Neural cell (in vitro differentiated cells): ENCODE results near the gene IL12RB1. TPM values are rescaled to one million over a fixed set of nuclear protein-coding genes. Genes with fewer than 3 reads are reported as not detected.
"Not testable (repeated sequence)": the region's sequence is repeated elsewhere in the genome, so short reads cannot be mapped to it uniquely, and the experiment has no call there.

Experiments used
- H2AFZ ChIP-seq: fragments of 200-600, 300-800 bp; sonication (generic), shearing (Covaris generic); 2 replicates; pipeline ENCODE4 v1.6.0; 2014; ENCODE audit warnings: low read depth, mild to moderate bottlenecking, antibody characterized with exemption, low read length, moderate library complexity
- H3F3A ChIP-seq: fragments of 200-600 bp; shearing (Covaris generic); 2 replicates; pipeline ENCODE4 v1.6.1; 2016; ENCODE audit warnings: mild to moderate bottlenecking, moderate library complexity, mixed read lengths, antibody characterized with exemption, low read length; ENCODE audit not compliant: insufficient read depth, poor library complexity, severe bottlenecking
- H3K27ac ChIP-seq: fragments of 200-600, 300-800 bp; sonication (generic), shearing (Covaris generic); 2 replicates; pipeline ENCODE4 v1.5.1; 2014; ENCODE audit warnings: mild to moderate bottlenecking, low read length, moderate library complexity
- H3K27me3 ChIP-seq: fragments of 300-800, 200-600 bp; sonication (generic), shearing (Covaris generic); 2 replicates; pipeline ENCODE4 v1.6.0; 2014; ENCODE audit warnings: mild to moderate bottlenecking, low read depth, low read length, moderate library complexity; ENCODE audit not compliant: insufficient read depth
- H3K36me3 ChIP-seq: fragments of 300-800, 200-600 bp; sonication (generic), shearing (Covaris generic); 2 replicates; pipeline ENCODE4 v1.5.1; 2014; ENCODE audit warnings: mild to moderate bottlenecking, antibody characterized with exemption, low read length, moderate library complexity; ENCODE audit not compliant: insufficient read depth
- H3K4me2 ChIP-seq: fragments of 300-800, 200-600 bp; sonication (generic), shearing (Covaris generic); 2 replicates; pipeline ENCODE4 v1.6.0; 2014; ENCODE audit warnings: mild to moderate bottlenecking, low read length
- H3K4me3 ChIP-seq: fragments of 300-800, 200-600 bp; sonication (generic), shearing (Covaris generic); 2 replicates; pipeline ENCODE4 v1.5.1; 2014; ENCODE audit warnings: mild to moderate bottlenecking, low read length, moderate library complexity
- H3K79me2 ChIP-seq: fragments of 200-600 bp; shearing (Covaris generic); replicated peaks from 2 replicates; pipeline ENCODE4 v1.6.0; 2014; ENCODE audit warnings: mild to moderate bottlenecking, low read length, moderate library complexity; ENCODE audit not compliant: insufficient read depth
- H3K9ac ChIP-seq: fragments of 300-800, 200-600 bp; sonication (generic), shearing (Covaris generic); 2 replicates; pipeline ENCODE4 v1.6.1; 2016; ENCODE audit warnings: mild to moderate bottlenecking, low read length, mixed read lengths
- H3K9me2 ChIP-seq: fragments of 200-600 bp; shearing (Covaris generic); 2 replicates; pipeline ENCODE4 v1.6.1; 2016; ENCODE audit warnings: mild to moderate bottlenecking, low read length, mixed read lengths; ENCODE audit not compliant: insufficient read depth
- H3K9me3 ChIP-seq: fragments of 200-600, 300-800 bp; sonication (generic), shearing (Covaris generic); 2 replicates; pipeline ENCODE4 v1.6.1; 2016; ENCODE audit warnings: mild to moderate bottlenecking, mixed run types, low read length, moderate library complexity, mixed read lengths
- H4K20me1 ChIP-seq: fragments of 200-600 bp; shearing (Covaris generic); 2 replicates; pipeline ENCODE4 v1.6.1; 2016; ENCODE audit warnings: mild to moderate bottlenecking, mixed run types; ENCODE audit not compliant: insufficient read depth
- EP300 ChIP-seq: fragments of 450-650 bp; conservative IDR thresholded peaks from 2 replicates; pipeline ENCODE4 v1.6.1; 2014; ENCODE audit warnings: antibody characterized with exemption, mild to moderate bottlenecking, moderate library complexity; ENCODE audit not compliant: poor library complexity, severe bottlenecking
- EZH2 ChIP-seq: fragments of 200-600, 300-800 bp; shearing (Covaris generic), sonication (generic); IDR thresholded peaks from 2 replicates; pipeline ENCODE4 v1.6.1; 2014; ENCODE audit warnings: antibody characterized with exemption, low read length, borderline replicate concordance, mild to moderate bottlenecking; ENCODE audit not compliant: insufficient read depth, poor library complexity, severe bottlenecking
- MXI1 ChIP-seq: fragments of 450-650 bp; conservative IDR thresholded peaks from 2 replicates; pipeline ENCODE4 v1.6.1; 2014; ENCODE audit warnings: antibody characterized with exemption, mild to moderate bottlenecking; ENCODE audit not compliant: poor library complexity, severe bottlenecking
- POLR2AphosphoS5 ChIP-seq: IDR thresholded peaks from 2 replicates; pipeline ENCODE4 v1.6.1; 2012
- RAD21 ChIP-seq: fragments of 450-650 bp; conservative IDR thresholded peaks from 2 replicates; pipeline ENCODE4 v1.6.1; 2014; ENCODE audit warnings: antibody characterized with exemption, mild to moderate bottlenecking, moderate library complexity
- SMC3 ChIP-seq: fragments of 450-650 bp; conservative IDR thresholded peaks from 2 replicates; pipeline ENCODE4 v1.6.1; 2014; ENCODE audit warnings: antibody characterized with exemption, mild to moderate bottlenecking, moderate library complexity; ENCODE audit not compliant: poor library complexity
- TAF1 ChIP-seq: IDR thresholded peaks from 2 replicates; pipeline ENCODE4 v1.6.1; 2012; ENCODE audit warnings: low read depth
- polyA plus RNA-seq: library from polyadenylated mRNA; depleted of rRNA; stranded (reverse); fragments of >200 nt; gene quantifications from 2 replicates; pipeline ENCODE4 v1.2.3, GENCODE V29; 2014
- TF ChIP-seq, protein P1 (sequence below): IDR thresholded peaks from 2 replicates; pipeline ENCODE4 v1.6.1; 2012; ENCODE audit warnings: borderline replicate concordance
- TF ChIP-seq, protein P2 (sequence below): fragments of 450-650 bp; IDR thresholded peaks from 2 replicates; pipeline ENCODE4 v1.5.1; 2014; ENCODE audit warnings: antibody characterized with exemption, mild to moderate bottlenecking, moderate library complexity; ENCODE audit not compliant: poor library complexity, severe bottlenecking

IL12RB1 gene
- polyA plus RNA-seq, 1 donor from 2014 or later, result not detected

DNA sequence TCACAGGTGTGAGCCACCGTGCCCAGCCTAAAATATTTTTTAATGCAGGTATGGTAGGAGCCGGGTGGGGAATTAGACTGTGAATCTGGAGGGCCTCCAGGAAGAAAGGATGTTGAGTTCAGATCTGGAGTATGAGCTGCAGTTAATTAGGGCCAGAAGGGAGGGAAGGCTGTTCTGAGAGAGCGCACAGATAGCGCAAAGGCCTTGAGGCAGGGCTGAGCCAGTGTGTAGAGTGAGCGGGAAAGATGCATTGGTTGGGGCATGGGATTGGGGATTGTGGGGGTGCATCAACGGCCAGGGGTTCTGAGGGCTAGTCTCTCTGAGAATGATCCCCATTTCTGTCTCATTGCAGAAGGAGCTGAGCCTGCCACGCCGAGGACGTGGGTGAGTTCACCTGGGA is 20.5 kb upstream of the IL12RB1 start:
- Histone ChIP-seq H3K9me2 (no peaks in the 10 kb centered on the region), H3K27ac (no peak overlapping the region), H3K27me3 (peaks cover 21% of the 10 kb centered on the region), H2AFZ (no peak overlapping the region), H3K9ac (no peak overlapping the region), H3F3A (no peaks in the 10 kb centered on the region), H3K9me3 (no peaks in the 10 kb centered on the region), H4K20me1 (no peaks in the 10 kb centered on the region), H3K4me2 (no peak overlapping the region), H3K4me3 (no peak overlapping the region), H3K79me2 (no peaks in the 10 kb centered on the region), H3K36me3 (no peaks in the 10 kb centered on the region)
- TF ChIP-seq, protein P1, sequence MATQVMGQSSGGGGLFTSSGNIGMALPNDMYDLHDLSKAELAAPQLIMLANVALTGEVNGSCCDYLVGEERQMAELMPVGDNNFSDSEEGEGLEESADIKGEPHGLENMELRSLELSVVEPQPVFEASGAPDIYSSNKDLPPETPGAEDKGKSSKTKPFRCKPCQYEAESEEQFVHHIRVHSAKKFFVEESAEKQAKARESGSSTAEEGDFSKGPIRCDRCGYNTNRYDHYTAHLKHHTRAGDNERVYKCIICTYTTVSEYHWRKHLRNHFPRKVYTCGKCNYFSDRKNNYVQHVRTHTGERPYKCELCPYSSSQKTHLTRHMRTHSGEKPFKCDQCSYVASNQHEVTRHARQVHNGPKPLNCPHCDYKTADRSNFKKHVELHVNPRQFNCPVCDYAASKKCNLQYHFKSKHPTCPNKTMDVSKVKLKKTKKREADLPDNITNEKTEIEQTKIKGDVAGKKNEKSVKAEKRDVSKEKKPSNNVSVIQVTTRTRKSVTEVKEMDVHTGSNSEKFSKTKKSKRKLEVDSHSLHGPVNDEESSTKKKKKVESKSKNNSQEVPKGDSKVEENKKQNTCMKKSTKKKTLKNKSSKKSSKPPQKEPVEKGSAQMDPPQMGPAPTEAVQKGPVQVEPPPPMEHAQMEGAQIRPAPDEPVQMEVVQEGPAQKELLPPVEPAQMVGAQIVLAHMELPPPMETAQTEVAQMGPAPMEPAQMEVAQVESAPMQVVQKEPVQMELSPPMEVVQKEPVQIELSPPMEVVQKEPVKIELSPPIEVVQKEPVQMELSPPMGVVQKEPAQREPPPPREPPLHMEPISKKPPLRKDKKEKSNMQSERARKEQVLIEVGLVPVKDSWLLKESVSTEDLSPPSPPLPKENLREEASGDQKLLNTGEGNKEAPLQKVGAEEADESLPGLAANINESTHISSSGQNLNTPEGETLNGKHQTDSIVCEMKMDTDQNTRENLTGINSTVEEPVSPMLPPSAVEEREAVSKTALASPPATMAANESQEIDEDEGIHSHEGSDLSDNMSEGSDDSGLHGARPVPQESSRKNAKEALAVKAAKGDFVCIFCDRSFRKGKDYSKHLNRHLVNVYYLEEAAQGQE, result no peak
- TF ChIP-seq TAF1, result no peak
- TF ChIP-seq POLR2AphosphoS5, result no peak
- no peak for TF ChIP-seq EZH2
- TF ChIP-seq SMC3, result no peak
- TF ChIP-seq, protein P2, sequence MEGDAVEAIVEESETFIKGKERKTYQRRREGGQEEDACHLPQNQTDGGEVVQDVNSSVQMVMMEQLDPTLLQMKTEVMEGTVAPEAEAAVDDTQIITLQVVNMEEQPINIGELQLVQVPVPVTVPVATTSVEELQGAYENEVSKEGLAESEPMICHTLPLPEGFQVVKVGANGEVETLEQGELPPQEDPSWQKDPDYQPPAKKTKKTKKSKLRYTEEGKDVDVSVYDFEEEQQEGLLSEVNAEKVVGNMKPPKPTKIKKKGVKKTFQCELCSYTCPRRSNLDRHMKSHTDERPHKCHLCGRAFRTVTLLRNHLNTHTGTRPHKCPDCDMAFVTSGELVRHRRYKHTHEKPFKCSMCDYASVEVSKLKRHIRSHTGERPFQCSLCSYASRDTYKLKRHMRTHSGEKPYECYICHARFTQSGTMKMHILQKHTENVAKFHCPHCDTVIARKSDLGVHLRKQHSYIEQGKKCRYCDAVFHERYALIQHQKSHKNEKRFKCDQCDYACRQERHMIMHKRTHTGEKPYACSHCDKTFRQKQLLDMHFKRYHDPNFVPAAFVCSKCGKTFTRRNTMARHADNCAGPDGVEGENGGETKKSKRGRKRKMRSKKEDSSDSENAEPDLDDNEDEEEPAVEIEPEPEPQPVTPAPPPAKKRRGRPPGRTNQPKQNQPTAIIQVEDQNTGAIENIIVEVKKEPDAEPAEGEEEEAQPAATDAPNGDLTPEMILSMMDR, result no peak
- TF ChIP-seq EP300, result no peak
- TF ChIP-seq MXI1, result no peak
- no peak for TF ChIP-seq RAD21

DNA sequence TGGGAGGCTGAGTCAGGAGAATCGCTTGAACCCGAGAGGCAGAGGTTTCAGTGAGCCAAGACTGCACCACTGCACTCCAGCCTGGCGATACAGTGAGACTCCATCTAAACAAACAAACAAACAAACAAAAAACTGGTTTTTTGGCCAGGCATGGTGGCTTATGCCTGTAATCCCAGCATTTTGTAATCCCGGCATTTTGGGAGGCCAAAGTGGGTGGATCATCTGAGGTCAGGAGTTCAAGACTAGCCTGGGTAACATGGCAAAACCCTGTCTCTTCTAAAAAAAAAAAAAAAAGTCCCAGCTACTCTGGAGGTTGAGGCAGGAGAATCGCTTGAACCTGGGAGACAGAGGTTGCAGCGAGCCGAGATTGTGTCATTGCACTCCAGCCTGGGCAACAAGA is 18.5 kb upstream of the IL12RB1 start:
- not testable (repeated sequence) for H3K79me2 ChIP-seq, H4K20me1 ChIP-seq, H3K27ac ChIP-seq, H3F3A ChIP-seq, H3K36me3 ChIP-seq, H3K9me2 ChIP-seq, H3K9ac ChIP-seq, H2AFZ ChIP-seq, H3K4me2 ChIP-seq, H3K9me3 ChIP-seq, H3K4me3 ChIP-seq
- H3K27me3 ChIP-seq, result peaks cover 15% of the 10 kb centered on the region

- H3K9me3 ChIP-seq, result no peaks in the 10 kb centered on the region
- peak overlapping the region; percentile 16 for H3K4me2 ChIP-seq
- H3K27ac ChIP-seq, result peak overlapping the region; percentile 41
- H4K20me1 ChIP-seq, result no peaks in the 10 kb centered on the region
- H3K9me2 ChIP-seq, result no peaks in the 10 kb centered on the region
- H3K36me3 ChIP-seq, result no peaks in the 10 kb centered on the region
- H3K79me2 ChIP-seq, result no peaks in the 10 kb centered on the region
- peaks cover 13% of the 10 kb centered on the region for H3K27me3 ChIP-seq
- H3K4me3 ChIP-seq, result peak overlapping the region; percentile 59
- TF ChIP-seq TAF1, result no peak
- TF ChIP-seq, protein P2, result no peak
- TF ChIP-seq MXI1, result no peak
- no peak for TF ChIP-seq SMC3
- no peak for TF ChIP-seq RAD21
- TF ChIP-seq POLR2AphosphoS5, result no peak
- TF ChIP-seq, protein P1, result no peak
- no peak for TF ChIP-seq EP300
- no peak for TF ChIP-seq EZH2
- H3K9ac ChIP-seq, result peak overlapping the region; percentile 43
- peak overlapping the region; percentile 25 for H2AFZ ChIP-seq
- no peaks in the 10 kb centered on the region for H3F3A ChIP-seq
Measured at GRCh38 chr19:18104793-18105131, 18.0 kb upstream of the IL12RB1 start.
